HTERT RPE-1 (cell line): ENCODE results near the gene DMRTC1.
"Not testable (repeated sequence)": the region's sequence is repeated elsewhere in the genome, so short reads cannot be mapped to it uniquely, and the experiment has no call there.

Experiments
- in situ Hi-C: fragments of 300-500 bp; cut with MboI; formaldehyde crosslinking; loops from 4 replicates; pipeline ENCODE4 v1.14.3; 2020; ENCODE audit warnings: low sequenced_read_pairs

DMRTC1 gene

GRCh38 chrX:72943819-72944169 lies at the start of gene DMRTC1:
Gene DMRTC1 (minus strand): TSS chrX:72943837. CDS start chrX:72875694, 68,143 bp downstream.
- in situ Hi-C loops = not testable (repeated sequence)

- in situ Hi-C loops = not testable (repeated sequence)
Observed at GRCh38 chrX:72980894-72981469, 37.3 kb upstream of the DMRTC1 start.

GRCh38 chrX:72974885-72975284 lies 31.2 kb upstream of the DMRTC1 start:
- in situ Hi-C loops = not testable (repeated sequence)

GRCh38 chrX:72971859-72972258 lies 28.2 kb upstream of the DMRTC1 start:
- in situ Hi-C loops = not testable (repeated sequence)

GRCh38 chrX:72959971-72960370 lies 16.3 kb upstream of the DMRTC1 start:
- in situ Hi-C loops = not testable (repeated sequence)

- in situ Hi-C loops = not testable (repeated sequence)
Observed at GRCh38 chrX:72943035-72943818, 410 bp downstream of the DMRTC1 start.

GRCh38 chrX:72942272-72942671 lies 1.4 kb downstream of the DMRTC1 start:
- in situ Hi-C loops = not testable (repeated sequence)

GRCh38 chrX:72937906-72938305 lies 5.7 kb downstream of the DMRTC1 start, which contains the start of gene FAM236A:
Gene FAM236A (plus strand): TSS chrX:72938206. CDS start chrX:72938263, 57 bp downstream.
- in situ Hi-C loops = not testable (repeated sequence)

GRCh38 chrX:72936882-72937455 lies 6.7 kb downstream of the DMRTC1 start:
- in situ Hi-C loops = not testable (repeated sequence)

- in situ Hi-C loops = not testable (repeated sequence)
Observed at GRCh38 chrX:72936455-72936854, 7.2 kb downstream of the DMRTC1 start.

GRCh38 chrX:72932283-72932682 lies 11.4 kb downstream of the DMRTC1 start:
- in situ Hi-C loops = not testable (repeated sequence)

GRCh38 chrX:72916096-72916495 lies 27.5 kb downstream of the DMRTC1 start:
- in situ Hi-C loops = not testable (repeated sequence)

GRCh38 chrX:72912315-72912714 lies 31.3 kb downstream of the DMRTC1 start, which contains the start of gene FAM236C:
Gene FAM236C (plus strand): TSS chrX:72912615. CDS start chrX:72912715, 100 bp downstream.
- in situ Hi-C loops = not testable (repeated sequence)

- in situ Hi-C loops = not testable (repeated sequence)
Observed at GRCh38 chrX:72889740-72890139, 53.9 kb downstream of the DMRTC1 start.

GRCh38 chrX:72882898-72883297 lies 60.7 kb downstream of the DMRTC1 start:
- in situ Hi-C loops = not testable (repeated sequence)

GRCh38 chrX:72837532-72837931 lies 106.1 kb downstream of the DMRTC1 start:
- in situ Hi-C loops = not testable (repeated sequence)

GRCh38 chrX:72830701-72831100 lies 112.9 kb downstream of the DMRTC1 start:
- in situ Hi-C loops = not testable (repeated sequence)
